Ureter (tissue), 1 donor: ENCODE results near the gene MAMDC2. TPM values are rescaled to one million over a fixed set of nuclear protein-coding genes. Genes with fewer than 3 reads are reported as not detected.

Source experiments
- DNase-seq: peaks from one replicate; pipeline ENCODE4 v3.0.0-alpha.2; 2020; ENCODE audit warnings: low spot score
- total RNA-seq: library from RNA; stranded (reverse); gene quantifications from one replicate; pipeline ENCODE4 v1.2.4, GENCODE V29; 2023
- donor health status: DM: yes; HTN: yes; CAD: no.

The MAMDC2 gene
- total RNA-seq, 1 donor from 2014 or later: 46.3 TPM

DNA sequence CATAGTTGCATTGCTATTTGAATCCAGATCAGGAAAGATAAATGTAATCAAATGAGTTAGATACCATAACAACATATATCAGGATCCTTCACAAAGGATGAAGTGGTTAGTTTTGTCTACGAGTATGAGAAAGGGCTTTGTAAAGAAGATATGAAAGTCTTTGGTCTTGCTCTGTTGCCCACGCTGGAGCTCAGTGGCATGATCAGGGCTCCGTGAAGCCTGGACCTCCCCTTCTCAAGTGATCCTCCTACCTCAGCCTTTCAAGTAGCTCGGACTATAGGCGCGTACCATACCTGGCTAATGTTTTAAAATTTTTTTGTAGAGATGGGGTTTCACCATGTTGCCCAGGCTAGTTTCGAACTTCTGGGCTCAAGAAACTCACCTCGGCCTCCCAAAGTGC, 217.0 kb downstream of the MAMDC2 start:
- no peak for DNase-seq

- no peak for DNase-seq
Measured at GRCh38 chr9:70261131-70261870, 217.7 kb downstream of the MAMDC2 start.

DNA sequence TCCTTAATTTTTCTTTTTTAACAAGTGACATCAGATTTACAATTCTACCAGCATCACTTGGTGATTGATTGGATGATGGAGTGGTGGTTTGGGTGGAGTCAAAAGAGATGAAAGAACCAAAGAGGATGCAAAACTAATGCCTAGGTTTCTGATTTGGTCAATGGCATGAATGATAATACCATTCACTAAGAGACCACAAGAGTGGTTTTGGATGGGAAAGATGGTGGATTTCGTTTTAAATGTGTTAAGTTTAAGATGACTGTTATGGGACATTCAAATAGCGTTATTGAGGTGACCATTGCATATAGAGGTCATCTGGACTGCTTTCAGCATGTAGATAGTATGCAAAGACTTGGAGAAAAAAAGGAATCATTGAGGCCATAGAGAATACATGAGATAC, 218.7 kb downstream of the MAMDC2 start:
- DNase-seq: no peak

GRCh38 chr9:70262948-70263347, 219.3 kb downstream of the MAMDC2 start:
- DNase-seq: no peak

GRCh38 chr9:70263421-70263820, 219.8 kb downstream of the MAMDC2 start:
- no peak for DNase-seq

Other genes with a start within 250 kb of the MAMDC2 start
- gene CFAP95, start 223.0 kb upstream of the MAMDC2 start, total RNA-seq: not detected
- gene SMC5, start 215.1 kb downstream of the MAMDC2 start, total RNA-seq: 54.4 TPM